Activated naive CD8-positive, alpha-beta T cell (primary cell): ENCODE measurements around the gene FAM193A.
"Not testable (repeated sequence)": the region's sequence is repeated elsewhere in the genome, so short reads cannot be mapped to it uniquely, and the experiment has no call there.

ENCODE experiments used
- H3K27ac Mint-ChIP-seq: one replicate; pipeline ENCODE4 v1.8.0; 2021; ENCODE audit warnings: mixed read lengths
- H3K27me3 Mint-ChIP-seq: one replicate; pipeline ENCODE4 v1.8.0; 2021; ENCODE audit warnings: mixed read lengths
- H3K36me3 Mint-ChIP-seq: one replicate; pipeline ENCODE4 v1.8.0; 2021; ENCODE audit warnings: mixed read lengths
- H3K4me1 Mint-ChIP-seq: one replicate; pipeline ENCODE4 v1.8.0; 2021; ENCODE audit warnings: low read depth, mixed read lengths
- H3K4me3 Mint-ChIP-seq: one replicate; pipeline ENCODE4 v1.8.0; 2021; ENCODE audit warnings: mild to moderate bottlenecking, mixed read lengths
- H3K9me3 Mint-ChIP-seq: one replicate; pipeline ENCODE4 v1.8.0; 2021; ENCODE audit warnings: low read depth, mixed read lengths

The FAM193A gene

DNA sequence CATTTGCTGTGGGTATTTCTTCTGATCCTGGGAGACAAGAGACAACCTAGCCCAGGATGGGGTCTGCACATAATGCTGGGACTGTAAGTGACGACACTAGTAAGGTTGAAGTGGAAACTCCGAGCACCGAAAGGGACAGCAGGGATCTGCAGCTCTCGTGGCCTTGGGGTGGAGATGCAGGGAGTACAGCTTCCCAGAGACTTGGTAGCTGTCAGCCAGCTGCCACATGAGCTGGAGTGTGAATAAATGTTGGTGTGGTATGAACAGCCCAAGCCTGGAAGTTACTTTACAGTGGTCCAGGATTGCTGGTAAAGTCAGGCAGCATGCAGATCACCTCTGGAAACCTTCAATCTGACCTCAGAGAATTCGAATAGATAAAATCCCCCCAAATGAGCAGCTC lies 97.6 kb downstream of the FAM193A start:
- Mint-ChIP-seq H3K27ac (no peak overlapping the region), H3K36me3 (peaks cover 3% of the 10 kb centered on the region), H3K4me1 (no peaks in the 10 kb centered on the region)

DNA sequence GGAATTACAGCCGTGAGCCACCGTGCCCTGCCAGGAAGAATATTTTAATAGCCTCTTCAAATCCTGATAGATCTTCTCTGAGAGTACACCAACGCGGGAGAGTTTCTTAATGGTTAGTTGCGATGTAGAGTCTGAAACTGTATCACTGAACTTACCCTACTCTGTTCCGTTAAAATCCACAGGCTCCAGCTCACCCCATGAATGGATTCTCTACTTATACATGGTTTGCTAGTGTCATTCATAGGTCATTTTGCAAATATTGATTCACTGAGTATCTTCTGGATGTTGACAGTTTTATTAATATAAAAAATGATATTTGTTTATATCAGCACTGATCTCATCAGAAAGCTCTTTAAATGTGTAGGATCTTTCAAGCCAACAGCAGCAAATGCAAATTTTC lies 99.9 kb downstream of the FAM193A start:
- no peaks in the 10 kb centered on the region for H3K27me3 Mint-ChIP-seq
- no peaks in the 10 kb centered on the region for H3K4me1 Mint-ChIP-seq
- no peak overlapping the region for H3K27ac Mint-ChIP-seq
- peaks cover 3% of the 10 kb centered on the region for H3K36me3 Mint-ChIP-seq
- no peak overlapping the region for H3K4me3 Mint-ChIP-seq
- H3K9me3 Mint-ChIP-seq = no peaks in the 10 kb centered on the region

More for the DNA sequence above, 97.6 kb downstream of the FAM193A start:
- Mint-ChIP-seq H3K27me3 (no peaks in the 10 kb centered on the region), H3K4me3 (no peak overlapping the region), H3K9me3 (no peaks in the 10 kb centered on the region)

DNA sequence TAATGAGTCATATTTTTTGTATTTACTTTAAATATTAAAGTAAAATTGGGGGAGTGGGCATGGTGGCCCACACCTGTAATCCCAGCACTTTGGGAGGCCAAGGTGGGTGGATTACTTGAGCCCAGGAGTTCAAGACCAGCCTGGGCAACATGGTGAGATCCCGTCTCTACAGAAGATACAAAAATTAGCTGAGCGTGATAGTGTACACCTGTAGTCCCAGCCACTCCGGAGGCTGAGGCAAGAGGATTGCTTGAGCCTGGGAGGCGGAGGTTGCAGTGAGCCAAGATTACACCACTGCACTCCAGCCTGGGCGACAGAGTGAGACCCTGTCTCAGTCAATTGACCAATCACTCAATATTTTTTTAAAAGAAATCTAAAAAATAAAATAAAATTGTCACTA lies 100.5 kb downstream of the FAM193A start:
- H3K9me3 Mint-ChIP-seq, H3K27me3 Mint-ChIP-seq, H3K27ac Mint-ChIP-seq, H3K4me3 Mint-ChIP-seq, H3K4me1 Mint-ChIP-seq, H3K36me3 Mint-ChIP-seq: not testable (repeated sequence)

DNA sequence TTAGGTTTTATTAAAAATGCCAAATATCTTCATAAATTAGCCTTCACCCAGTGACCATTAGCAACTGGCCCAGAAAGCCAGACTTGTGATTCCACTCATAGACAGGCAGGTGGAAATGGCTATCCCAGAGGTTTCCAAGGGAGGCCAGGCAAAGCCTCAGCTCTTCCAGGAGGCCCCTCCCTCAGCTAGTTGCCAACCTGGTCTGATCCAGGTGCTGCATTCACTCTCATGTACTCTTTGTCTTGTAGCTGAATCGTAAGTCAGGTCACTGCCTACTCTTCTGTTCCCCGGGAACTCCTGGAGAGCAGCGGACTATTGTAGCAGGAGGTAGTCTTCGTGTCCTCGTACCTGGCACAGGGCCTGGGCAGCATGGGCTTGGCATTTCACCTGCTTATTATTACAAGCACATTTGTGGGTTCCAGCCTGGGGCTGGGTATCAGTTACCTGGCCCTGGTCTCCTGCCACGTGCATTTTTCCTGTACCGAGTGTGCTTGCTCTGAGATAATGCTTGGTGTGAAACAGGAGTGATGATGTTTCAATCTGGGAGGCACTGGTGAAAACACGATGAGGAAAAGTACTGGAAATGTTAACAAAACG lies 101.6 kb downstream of the FAM193A start:
- no peak overlapping the region for H3K27ac Mint-ChIP-seq
- H3K27me3 Mint-ChIP-seq = no peaks in the 10 kb centered on the region
- peaks cover 3% of the 10 kb centered on the region for H3K36me3 Mint-ChIP-seq
- H3K4me1 Mint-ChIP-seq = no peaks in the 10 kb centered on the region
- no peak overlapping the region for H3K4me3 Mint-ChIP-seq
- H3K9me3 Mint-ChIP-seq = no peaks in the 10 kb centered on the region

DNA sequence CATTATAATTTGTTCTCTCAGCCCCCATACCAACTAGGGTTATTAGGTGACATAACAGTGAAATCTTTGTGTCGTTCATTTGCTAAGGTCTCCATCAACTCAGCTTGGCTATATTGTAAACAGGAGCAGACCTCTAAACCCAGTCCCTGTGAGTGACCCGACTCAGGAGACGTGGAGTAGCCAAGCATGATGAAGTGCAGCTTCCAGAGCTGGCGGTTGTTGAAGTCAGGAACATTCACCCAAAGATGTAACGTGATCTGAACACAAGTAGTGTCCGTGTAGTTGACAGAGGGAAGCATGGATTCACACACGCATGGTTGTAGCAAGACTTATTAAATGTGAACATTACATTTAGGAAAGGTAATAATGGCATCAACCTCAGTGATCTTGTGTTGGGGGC lies 102.3 kb downstream of the FAM193A start:
- H3K27me3 Mint-ChIP-seq = no peaks in the 10 kb centered on the region
- H3K4me3 Mint-ChIP-seq = no peak overlapping the region
- peaks cover 3% of the 10 kb centered on the region for H3K36me3 Mint-ChIP-seq
- H3K27ac Mint-ChIP-seq = no peak overlapping the region
- H3K4me1 Mint-ChIP-seq = no peaks in the 10 kb centered on the region
- H3K9me3 Mint-ChIP-seq = no peaks in the 10 kb centered on the region

DNA sequence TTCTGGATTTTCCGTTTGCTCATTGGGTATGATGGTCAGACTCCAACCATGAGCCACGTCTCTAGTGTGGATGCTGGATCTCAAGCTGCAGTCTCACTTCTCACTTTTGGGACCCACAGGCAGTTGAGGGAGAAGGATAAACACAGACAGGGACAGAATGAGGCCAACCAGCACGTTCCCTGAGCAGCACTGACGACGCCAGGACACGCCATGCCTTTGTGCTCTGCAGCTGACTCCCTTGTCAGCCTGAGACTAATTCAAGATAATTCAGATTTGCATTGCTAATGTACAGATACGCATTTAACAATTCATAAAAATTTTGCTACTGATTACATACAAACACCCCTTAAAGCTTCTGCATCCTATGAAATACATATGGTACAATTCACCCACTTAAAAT lies 106.5 kb downstream of the FAM193A start:
- H3K36me3 Mint-ChIP-seq = peaks cover 3% of the 10 kb centered on the region
- no peaks in the 10 kb centered on the region for H3K4me1 Mint-ChIP-seq
- no peaks in the 10 kb centered on the region for H3K27me3 Mint-ChIP-seq
- no peak overlapping the region for H3K27ac Mint-ChIP-seq
- no peaks in the 10 kb centered on the region for H3K9me3 Mint-ChIP-seq
- H3K4me3 Mint-ChIP-seq = no peak overlapping the region

DNA sequence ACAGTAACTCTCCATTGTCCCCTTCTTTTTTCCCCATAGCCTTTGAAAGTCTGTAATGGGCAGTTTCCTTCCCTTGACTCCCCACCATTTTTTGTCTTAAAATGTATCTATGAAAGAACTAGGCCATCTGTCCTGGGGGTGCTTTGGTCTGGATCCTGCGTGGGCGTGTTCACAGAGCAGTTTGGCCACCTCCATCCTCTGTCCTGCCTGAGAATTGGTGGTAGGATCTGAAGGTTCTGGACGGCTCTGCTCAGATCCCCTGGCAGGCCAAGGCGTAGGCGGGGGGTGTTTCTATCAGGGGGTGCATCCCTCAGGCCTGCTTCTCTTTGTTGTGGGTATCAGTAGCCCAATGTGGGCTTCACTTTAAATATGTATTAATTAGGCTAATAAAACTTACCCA lies 107.1 kb downstream of the FAM193A start:
- H3K27ac Mint-ChIP-seq = no peak overlapping the region

DNA sequence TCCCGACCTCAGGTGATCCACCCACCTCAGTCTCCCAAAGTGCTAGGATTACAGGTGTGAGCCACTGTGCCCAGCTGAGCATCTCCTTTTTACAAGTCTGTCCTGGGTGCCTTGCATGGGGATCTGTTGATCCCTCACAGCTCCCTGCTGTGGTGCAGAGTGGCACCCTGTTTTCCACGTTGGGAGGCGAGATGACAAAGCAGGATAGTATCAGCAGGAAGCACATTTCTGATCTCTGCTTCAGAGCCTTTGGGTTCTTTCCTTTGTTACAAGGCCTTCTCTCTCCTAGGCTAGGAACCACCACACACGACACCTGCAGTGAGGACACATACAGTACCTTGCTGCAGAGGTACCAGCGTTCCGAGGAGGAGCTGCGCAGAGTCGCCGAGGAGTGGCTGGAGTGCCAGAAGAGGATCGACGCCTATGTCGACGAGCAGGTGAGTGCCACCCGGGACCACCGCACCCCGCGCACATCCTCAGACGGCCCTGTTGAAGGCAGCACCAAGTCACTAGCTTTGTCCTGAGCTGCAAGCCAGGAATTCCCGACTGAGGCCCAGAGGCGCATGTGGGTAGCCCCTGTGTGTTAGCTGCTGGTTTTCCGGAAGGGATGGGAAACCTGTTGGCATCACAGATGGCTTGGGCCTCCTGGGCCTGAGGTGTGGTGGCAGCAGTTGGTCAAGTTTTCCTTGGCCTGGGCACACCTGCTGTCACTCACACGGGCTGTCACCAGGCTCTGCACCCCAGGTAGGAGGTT lies 110.1 kb downstream of the FAM193A start:
- Mint-ChIP-seq H3K27ac (no peak overlapping the region), H3K9me3 (no peaks in the 10 kb centered on the region), H3K36me3 (peaks cover 10% of the 10 kb centered on the region), H3K27me3 (no peaks in the 10 kb centered on the region), H3K4me1 (peaks cover 7% of the 10 kb centered on the region), H3K4me3 (no peak overlapping the region)

More for the DNA sequence above, 107.1 kb downstream of the FAM193A start:
- Mint-ChIP-seq H3K4me1 (no peaks in the 10 kb centered on the region), H3K27me3 (no peaks in the 10 kb centered on the region), H3K4me3 (no peak overlapping the region), H3K9me3 (no peaks in the 10 kb centered on the region), H3K36me3 (peaks cover 3% of the 10 kb centered on the region)

DNA sequence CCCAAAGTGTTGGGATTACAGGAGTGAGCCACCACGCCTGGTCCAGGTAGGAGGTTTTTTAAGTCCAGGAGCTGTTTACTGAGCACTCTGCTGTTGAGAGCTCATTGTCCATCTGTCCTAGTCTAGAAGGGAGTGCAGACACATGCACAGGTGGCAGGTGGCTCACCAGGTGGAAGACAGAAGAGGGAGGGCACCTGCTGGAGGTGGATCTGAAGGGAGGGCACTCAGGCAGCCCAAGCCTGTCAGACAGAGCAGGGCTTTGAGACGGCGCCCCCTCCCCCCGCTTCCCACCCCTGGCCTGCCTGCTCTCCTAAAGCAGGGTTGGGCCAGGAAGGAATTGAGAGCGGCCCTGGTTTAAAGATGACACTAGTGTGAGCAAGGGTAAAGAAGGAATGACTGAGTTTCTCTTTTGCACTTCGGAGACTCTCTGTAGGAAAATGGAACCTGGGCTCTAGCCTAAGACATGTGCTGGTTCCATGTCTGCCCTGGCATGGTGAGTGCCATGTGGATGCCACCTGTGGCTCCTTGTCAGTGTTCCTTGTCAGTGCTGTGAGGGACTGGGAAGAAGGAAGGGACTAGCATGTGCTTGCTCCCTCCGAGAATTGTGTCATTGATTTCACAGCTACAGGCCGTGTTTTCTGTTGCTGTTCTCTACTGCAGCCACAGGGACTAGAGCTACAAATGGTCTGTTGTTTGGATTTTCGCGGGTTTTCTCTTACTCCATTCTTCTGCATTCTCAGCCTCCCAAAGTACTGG lies 111.1 kb downstream of the FAM193A start:
- H3K36me3 Mint-ChIP-seq = peaks cover 12% of the 10 kb centered on the region
- no peak overlapping the region for H3K4me3 Mint-ChIP-seq
- H3K9me3 Mint-ChIP-seq = no peaks in the 10 kb centered on the region
- H3K27ac Mint-ChIP-seq = no peak overlapping the region
- peaks cover 17% of the 10 kb centered on the region for H3K4me1 Mint-ChIP-seq
- no peaks in the 10 kb centered on the region for H3K27me3 Mint-ChIP-seq

DNA sequence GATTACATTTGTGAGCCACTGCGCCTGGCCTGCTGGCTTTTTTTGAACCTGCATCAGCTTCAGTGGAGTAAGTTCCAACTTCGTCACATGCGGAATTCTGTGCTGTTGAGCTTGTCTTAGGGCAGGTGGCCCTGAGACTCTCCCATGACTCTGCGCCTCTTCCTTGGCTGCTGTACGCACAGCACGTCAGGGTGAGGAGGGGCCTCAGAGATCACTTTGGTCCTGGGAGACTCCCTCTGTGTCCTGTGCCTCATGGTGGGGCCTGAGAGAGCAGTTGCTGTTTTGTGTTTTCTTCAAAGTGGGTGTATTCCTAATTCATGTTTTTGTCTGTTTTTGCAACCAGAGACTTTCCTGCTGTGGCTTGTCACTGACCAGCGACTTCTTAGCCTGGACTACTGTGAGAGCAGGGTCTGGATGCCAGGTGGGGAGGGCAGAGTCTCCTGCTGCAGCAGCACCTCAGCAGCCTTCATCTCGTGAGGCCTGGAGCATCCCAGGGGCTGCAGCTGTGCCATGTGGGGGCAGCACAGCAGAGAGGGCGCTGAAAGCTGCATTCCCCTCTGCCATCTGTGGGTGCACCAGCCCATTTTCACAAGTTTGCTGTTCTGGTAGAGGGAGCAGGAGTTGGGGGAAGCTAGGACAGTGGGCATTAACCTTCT lies 111.8 kb downstream of the FAM193A start:
- Mint-ChIP-seq H3K27ac (no peak overlapping the region), H3K27me3 (no peaks in the 10 kb centered on the region), H3K36me3 (peaks cover 12% of the 10 kb centered on the region), H3K4me1 (peaks cover 20% of the 10 kb centered on the region), H3K9me3 (no peaks in the 10 kb centered on the region), H3K4me3 (no peak overlapping the region)

DNA sequence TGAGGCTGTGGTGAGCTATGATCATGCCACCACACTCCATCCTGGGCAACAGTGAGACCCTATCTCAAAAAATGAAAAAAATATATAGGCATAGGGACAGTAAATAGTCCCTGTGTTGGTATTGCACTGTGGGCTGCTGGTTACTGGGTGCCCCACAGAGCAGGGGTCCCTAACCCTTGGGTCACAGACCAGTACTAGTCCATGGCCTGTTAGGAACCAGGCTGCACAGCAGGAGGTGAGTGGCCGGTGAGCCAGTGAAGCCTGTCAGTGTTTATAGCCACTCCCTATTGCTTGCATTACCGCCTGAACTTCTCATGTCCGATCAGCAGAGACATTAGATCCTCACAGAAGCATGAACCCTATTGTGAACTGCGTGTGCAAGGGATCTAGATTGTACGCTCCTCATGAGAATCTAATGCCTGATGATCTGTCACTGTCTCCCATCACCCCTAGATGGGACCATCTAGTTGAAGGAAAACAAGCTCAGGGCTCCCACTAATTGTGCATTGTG lies 113.2 kb downstream of the FAM193A start:
- no peaks in the 10 kb centered on the region for H3K9me3 Mint-ChIP-seq
- H3K27ac Mint-ChIP-seq = no peak overlapping the region
- peaks cover 24% of the 10 kb centered on the region for H3K4me1 Mint-ChIP-seq
- H3K36me3 Mint-ChIP-seq = peaks cover 15% of the 10 kb centered on the region
- no peaks in the 10 kb centered on the region for H3K27me3 Mint-ChIP-seq
- H3K4me3 Mint-ChIP-seq = no peak overlapping the region

DNA sequence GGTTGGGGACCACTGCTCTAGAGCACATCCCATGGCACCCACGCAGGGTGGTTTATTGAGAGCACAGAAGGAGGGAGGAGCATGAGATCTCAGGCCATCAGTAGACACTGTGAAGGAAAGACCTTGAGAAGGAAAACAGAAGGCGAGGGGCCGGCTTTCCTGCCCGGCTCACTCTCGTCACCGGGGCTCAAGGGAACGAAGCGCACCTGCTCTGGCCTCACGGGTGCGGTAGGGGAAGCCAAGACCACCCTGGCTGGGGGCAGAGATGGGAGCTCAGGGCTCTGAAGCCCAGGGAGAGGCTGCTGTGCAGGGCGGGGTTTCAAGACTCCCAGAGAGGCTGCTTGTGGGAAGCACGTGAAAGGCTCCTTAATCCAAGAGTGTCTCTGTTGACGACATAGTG lies 113.8 kb downstream of the FAM193A start:
- Mint-ChIP-seq H3K36me3 (peaks cover 12% of the 10 kb centered on the region), H3K27ac (no peak overlapping the region), H3K27me3 (no peaks in the 10 kb centered on the region), H3K9me3 (no peaks in the 10 kb centered on the region), H3K4me3 (no peak overlapping the region), H3K4me1 (peaks cover 24% of the 10 kb centered on the region)

DNA sequence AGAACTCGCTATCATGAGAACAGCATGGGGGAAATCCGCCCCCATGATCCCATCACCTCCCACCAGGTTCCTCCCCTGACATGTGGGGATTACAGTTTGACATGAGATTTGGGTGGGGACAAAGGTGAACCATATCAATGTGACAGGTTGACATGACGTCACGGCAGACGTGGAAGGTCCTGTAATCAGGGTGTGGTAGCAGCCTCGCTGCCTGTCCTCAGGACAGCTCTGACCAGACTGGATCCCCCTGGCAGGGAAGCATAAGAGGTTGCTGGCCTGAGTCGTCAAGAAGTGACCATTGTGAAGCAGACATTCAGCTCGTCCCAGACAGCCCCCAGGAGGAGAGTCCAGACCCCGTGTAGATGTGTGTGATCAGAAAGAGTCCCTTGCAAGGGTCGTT lies 115.1 kb downstream of the FAM193A start:
- Mint-ChIP-seq H3K4me1 (peaks cover 24% of the 10 kb centered on the region), H3K27ac (peak overlapping the region; percentile 55), H3K36me3 (peaks cover 12% of the 10 kb centered on the region), H3K4me3 (peak overlapping the region; percentile 0), H3K27me3 (no peaks in the 10 kb centered on the region), H3K9me3 (no peaks in the 10 kb centered on the region)

DNA sequence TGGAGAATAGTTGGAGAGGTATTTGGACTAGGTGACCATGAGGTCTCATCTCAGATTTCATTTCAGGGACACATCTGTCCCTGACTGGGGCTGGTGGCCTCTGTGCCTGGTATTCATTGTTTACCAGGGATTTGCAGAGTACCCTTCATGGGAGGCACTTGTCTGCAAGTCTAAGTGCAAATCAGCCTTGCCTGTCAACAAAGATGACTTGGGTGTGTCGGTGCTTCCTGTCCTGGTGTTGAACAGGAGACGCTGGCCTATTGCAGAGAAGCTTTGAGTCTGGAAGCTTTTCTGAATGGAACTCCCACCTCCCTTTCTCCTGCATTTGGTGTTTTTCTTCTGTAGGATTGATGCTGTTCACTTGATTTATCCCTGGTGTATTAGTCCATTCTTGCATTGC lies 115.6 kb downstream of the FAM193A start:
- H3K36me3 Mint-ChIP-seq = peaks cover 12% of the 10 kb centered on the region

More for the DNA sequence above, 115.6 kb downstream of the FAM193A start:
- Mint-ChIP-seq H3K4me3 (peak overlapping the region; percentile 0), H3K4me1 (peaks cover 24% of the 10 kb centered on the region), H3K27me3 (no peaks in the 10 kb centered on the region), H3K27ac (peak overlapping the region; percentile 55), H3K9me3 (no peaks in the 10 kb centered on the region)
